SK-N-SH (cell line): ENCODE measurements around the gene RAB4A. TPM values are rescaled to one million over a fixed set of nuclear protein-coding genes. Genes with fewer than 3 reads are reported as not detected.

ENCODE experiments used
- CTCF ChIA-PET: fragments of 300-600, 350-600 bp; formaldehyde crosslinking; extraction: SDS; loops from one replicate; lab custom pipeline; 2021; lab: Yijun Ruan, JAX
- POLR2A ChIA-PET: fragments of 350-600 bp; sonication (Branson Sonifier 250); formaldehyde crosslinking; extraction: SDS; loops from one replicate; lab custom pipeline; 2020; ENCODE audit warnings: antibody characterized with exemption, inconsistent platforms; lab: Yijun Ruan, JAX
- DNase-seq: peaks from one replicate; pipeline ENCODE4 v3.0.0; 2012
- H2AFZ ChIP-seq: fragments of 200-600 bp; sonication (generic); 2 replicates; pipeline ENCODE4 v1.8.1; 2016; ENCODE audit warnings: antibody characterized with exemption, mild to moderate bottlenecking, low read depth
- H3F3A ChIP-seq: fragments of 200-600 bp; sonication (generic); replicated peaks from 2 replicates; pipeline ENCODE3; 2016; ENCODE audit warnings: antibody characterized with exemption, mild to moderate bottlenecking; ENCODE audit not compliant: insufficient read depth
- H3K27ac ChIP-seq, 2 experiments: fragments of 200-500 bp in 1 of 2; fragments of 200-600 bp in 1 of 2; sonication (Bioruptor generic) in 1 of 2; sonication (generic), shearing (Covaris generic) in 1 of 2; 2 replicates each; pipeline versions ENCODE4 v1.5.1 to v1.6.1; 2014 to 2016; ENCODE audit warnings: low read depth in 2 of 2, inconsistent platforms in 1 of 2, low read length in 1 of 2, mild to moderate bottlenecking in 1 of 2, mixed read lengths in 1 of 2
- H3K27me3 ChIP-seq: fragments of 200-600 bp; sonication (generic), shearing (Covaris generic); 2 replicates; pipeline ENCODE4 v1.6.1; 2016; ENCODE audit warnings: mixed run types; ENCODE audit not compliant: insufficient read depth
- H3K36me3 ChIP-seq, 2 experiments: fragments of 200-500 bp in 1 of 2; fragments of 200-600 bp in 1 of 2; sonication (Bioruptor generic) in 1 of 2; sonication (generic) in 1 of 2; replicated peaks in 1 of 2; 2 replicates each; pipeline versions ENCODE3 to v1.5.1; 2014 to 2016; ENCODE audit warnings: low read length in 1 of 2, mild to moderate bottlenecking in 1 of 2; ENCODE audit not compliant: insufficient read depth in 2 of 2, control insufficient read depth in 1 of 2
- H3K4me1 ChIP-seq, 2 experiments: fragments of 200-500 bp in 1 of 2; fragments of 200-600 bp in 1 of 2; sonication (Bioruptor generic) in 1 of 2; sonication (generic), shearing (Covaris generic) in 1 of 2; 2 replicates each; pipeline versions ENCODE4 v1.5.1 to v1.6.1; 2014 to 2016; ENCODE audit warnings: low read depth in 1 of 2, low read length in 1 of 2, mixed run types in 1 of 2; ENCODE audit not compliant: insufficient read depth in 2 of 2, control insufficient read depth in 1 of 2
- H3K4me2 ChIP-seq: fragments of 200-600 bp; sonication (generic), shearing (Covaris generic); 2 replicates; pipeline ENCODE4 v1.6.1; 2017; ENCODE audit warnings: mixed run types
- H3K4me3 ChIP-seq, 2 experiments: fragments of 200-500 bp in 1 of 2; fragments of 200-600 bp in 1 of 2; sonication (Bioruptor generic) in 1 of 2; sonication (generic), shearing (Covaris generic) in 1 of 2; 2 replicates each; pipeline versions ENCODE4 v1.5.1 to v1.8.1; 2014 to 2016; ENCODE audit warnings: low read depth in 2 of 2, inconsistent platforms in 1 of 2, low read length in 1 of 2, mild to moderate bottlenecking in 1 of 2, mixed read lengths in 1 of 2, moderate library complexity in 1 of 2
- H3K79me2 ChIP-seq: fragments of 200-600 bp; sonication (generic); 2 replicates; pipeline ENCODE4 v1.8.1; 2017; ENCODE audit warnings: mild to moderate bottlenecking; ENCODE audit not compliant: insufficient read depth
- H3K9ac ChIP-seq: fragments of 200-600 bp; sonication (generic); 2 replicates; pipeline ENCODE4 v1.6.1; 2017; ENCODE audit warnings: mixed run types
- H3K9me2 ChIP-seq: fragments of 200-600 bp; sonication (generic); 2 replicates; pipeline ENCODE4 v1.6.1; 2017; ENCODE audit warnings: mixed run types
- H3K9me3 ChIP-seq: fragments of 200-600 bp; sonication (generic); 2 replicates; pipeline ENCODE4 v1.6.1; 2017; ENCODE audit warnings: mixed run types, mild to moderate bottlenecking, moderate library complexity
- H4K20me1 ChIP-seq: fragments of 200-600 bp; sonication (generic); 2 replicates; pipeline ENCODE4 v1.6.1; 2017; ENCODE audit warnings: mild to moderate bottlenecking, mixed run types; ENCODE audit not compliant: insufficient read depth
- CHD2 ChIP-seq: fragments of 150-350 bp; IDR thresholded peaks from 2 replicates; pipeline ENCODE4 v1.6.1; 2018; ENCODE audit warnings: low read length; ENCODE audit not compliant: partially characterized antibody
- EP300 ChIP-seq, 2 experiments: IDR thresholded peaks; 2 replicates each; pipeline versions ENCODE4 v1.4.0 to v1.6.1; 2012; ENCODE audit warnings: borderline replicate concordance in 1 of 2, low read depth in 1 of 2, low read length in 1 of 2
- GABPA ChIP-seq: IDR thresholded peaks from 2 replicates; pipeline ENCODE4 v1.4.0; 2012; ENCODE audit warnings: low read depth, mild to moderate bottlenecking
- GATA2 ChIP-seq: sonication (generic); formaldehyde crosslinking; IDR thresholded peaks from 2 replicates; pipeline ENCODE4 v1.5.0; 2020; ENCODE audit warnings: mild to moderate bottlenecking, missing genetic modification reagents
- JUND ChIP-seq: IDR thresholded peaks from 2 replicates; pipeline ENCODE4 v1.4.0; 2012
- MEF2A ChIP-seq: IDR thresholded peaks from 2 replicates; pipeline ENCODE4 v1.4.0; 2012; ENCODE audit warnings: low read depth, borderline replicate concordance
- MXI1 ChIP-seq: IDR thresholded peaks from 2 replicates; pipeline ENCODE4 v1.6.1; 2012; ENCODE audit warnings: mild to moderate bottlenecking, low read depth, low read length, improper control_type of control experiment
- NFIC ChIP-seq: IDR thresholded peaks from 2 replicates; pipeline ENCODE4 v1.4.0; 2012; ENCODE audit warnings: borderline replicate concordance
- NRF1 ChIP-seq: IDR thresholded peaks from 2 replicates; pipeline ENCODE4 v1.6.1; 2012; ENCODE audit warnings: low read depth, mild to moderate bottlenecking, low read length
- POLR2AphosphoS5 ChIP-seq: IDR thresholded peaks from 2 replicates; pipeline ENCODE4 v1.6.1; 2012; ENCODE audit warnings: low read depth, low read length
- RAD21 ChIP-seq: IDR thresholded peaks from 2 replicates; pipeline ENCODE4 v1.6.1; 2012; ENCODE audit warnings: mild to moderate bottlenecking, low read length
- RCOR1 ChIP-seq: fragments of 150-350 bp; IDR thresholded peaks from 2 replicates; pipeline ENCODE4 v1.6.1; 2017; ENCODE audit warnings: antibody characterized with exemption, low read length
- SMC3 ChIP-seq: IDR thresholded peaks from 2 replicates; pipeline ENCODE4 v1.6.1; 2012; ENCODE audit warnings: low read depth, low read length, improper control_type of control experiment
- TAF1 ChIP-seq: IDR thresholded peaks from 2 replicates; pipeline ENCODE4 v1.6.1; 2012; ENCODE audit warnings: low read depth, mild to moderate bottlenecking, low read length, moderate library complexity, borderline replicate concordance
- TCF12 ChIP-seq: IDR thresholded peaks from 2 replicates; pipeline ENCODE4 v1.4.0; 2012
- TEAD4 ChIP-seq: IDR thresholded peaks from 2 replicates; pipeline ENCODE4 v1.4.0; 2012; ENCODE audit warnings: mild to moderate bottlenecking, borderline replicate concordance; ENCODE audit not compliant: insufficient read depth
- WGBS: methylation state at CpG from one replicate; pipeline ENCODE4 v1.1.6; 2017; ENCODE audit warnings: low lambda C conversion rate; 5-methylcytosine and 5-hydroxymethylcytosine counted together
- polyA plus RNA-seq, 3 experiments: library from polyadenylated mRNA; depleted of rRNA; stranded (reverse); fragments of >200 nt; gene quantifications; 2 replicates each; pipeline ENCODE4 v1.2.3, GENCODE V29; 2012
- TF ChIP-seq, protein P1 (sequence below): fragments of 150-350 bp; IDR thresholded peaks from 2 replicates; pipeline ENCODE4 v1.6.1; 2016; ENCODE audit warnings: mild to moderate bottlenecking, low read depth, low read length
- TF ChIP-seq, protein P2 (sequence below): IDR thresholded peaks from 2 replicates; pipeline ENCODE4 v1.4.0; 2012; ENCODE audit warnings: low read depth, borderline replicate concordance

RAB4A gene
- polyA plus RNA-seq, 1 of the 3 experiments (the other 2 are of a cell fraction) = 28.1 TPM

DNA sequence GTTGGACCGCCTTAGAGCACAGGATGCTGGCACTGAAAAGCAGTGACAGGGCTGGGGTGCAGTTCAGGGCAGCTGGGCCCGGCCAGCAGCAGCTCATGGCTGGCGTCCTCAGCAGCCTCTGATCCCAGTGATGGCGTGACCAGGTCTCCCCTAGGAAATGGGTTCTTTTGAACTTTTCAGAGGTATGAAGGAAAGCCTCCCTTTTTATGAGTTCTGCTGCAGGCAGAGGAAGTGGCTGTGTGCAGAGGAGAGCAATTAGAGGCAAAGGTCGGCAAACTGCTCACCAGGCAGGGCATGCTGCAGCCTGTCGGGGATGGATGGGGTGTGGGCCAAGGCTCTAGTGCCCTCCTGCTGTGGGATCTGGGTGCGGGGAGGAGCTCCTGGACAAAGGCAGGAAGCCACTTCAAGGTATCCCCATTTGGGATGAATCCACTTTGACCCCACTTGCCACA lies 45.6 kb upstream of the RAB4A start:
- H3K27ac ChIP-seq = no peak overlapping the region
- no peak for DNase-seq
- H3K4me3 ChIP-seq = no peak overlapping the region
- H2AFZ ChIP-seq = no peak overlapping the region
- H3K27me3 ChIP-seq = peaks cover 6% of the 10 kb centered on the region; the same call in 1 of the 2 replicates
- ChIA-PET POLR2A (no interaction called here), CTCF (interaction anchor here (0.8 to 8.8 kb wide), 7 partner anchors 29 to 562 kb away, joined by 3 to 78 read pairs (median 25); partner anchors contain the start of gene RHOU)
- H3K9me2 ChIP-seq = no peaks in the 10 kb centered on the region
- no peaks in the 10 kb centered on the region for H3K9me3 ChIP-seq
- H3F3A ChIP-seq = no peaks in the 10 kb centered on the region
- TF ChIP-seq TCF12 (no peak), NFIC (no peak), JUND (no peak), CHD2 (no peak), POLR2AphosphoS5 (no peak), MEF2A (no peak), NRF1 (no peak), TEAD4 (no peak), RCOR1 (no peak), MXI1 (no peak), GABPA (no peak), SMC3 (no peak), EP300 (IDR thresholded peaks at IDR 0.05; ENCODE audit: borderline replicate concordance in 1 of 2, low read depth in 1 of 2, low read length in 1 of 2) (no peak), GATA2 (CRISPR knock-in tag) (no peak), TAF1 (no peak), RAD21 (no peak)
- TF ChIP-seq, protein P1, sequence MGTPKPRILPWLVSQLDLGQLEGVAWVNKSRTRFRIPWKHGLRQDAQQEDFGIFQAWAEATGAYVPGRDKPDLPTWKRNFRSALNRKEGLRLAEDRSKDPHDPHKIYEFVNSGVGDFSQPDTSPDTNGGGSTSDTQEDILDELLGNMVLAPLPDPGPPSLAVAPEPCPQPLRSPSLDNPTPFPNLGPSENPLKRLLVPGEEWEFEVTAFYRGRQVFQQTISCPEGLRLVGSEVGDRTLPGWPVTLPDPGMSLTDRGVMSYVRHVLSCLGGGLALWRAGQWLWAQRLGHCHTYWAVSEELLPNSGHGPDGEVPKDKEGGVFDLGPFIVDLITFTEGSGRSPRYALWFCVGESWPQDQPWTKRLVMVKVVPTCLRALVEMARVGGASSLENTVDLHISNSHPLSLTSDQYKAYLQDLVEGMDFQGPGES = no peak
- TF ChIP-seq, protein P2, sequence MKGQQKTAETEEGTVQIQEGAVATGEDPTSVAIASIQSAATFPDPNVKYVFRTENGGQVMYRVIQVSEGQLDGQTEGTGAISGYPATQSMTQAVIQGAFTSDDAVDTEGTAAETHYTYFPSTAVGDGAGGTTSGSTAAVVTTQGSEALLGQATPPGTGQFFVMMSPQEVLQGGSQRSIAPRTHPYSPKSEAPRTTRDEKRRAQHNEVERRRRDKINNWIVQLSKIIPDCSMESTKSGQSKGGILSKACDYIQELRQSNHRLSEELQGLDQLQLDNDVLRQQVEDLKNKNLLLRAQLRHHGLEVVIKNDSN = no peak
- peaks cover 0 to 9% of the 10 kb centered on the region in 2 experiments; a peak in 3 of 4 replicates for H3K4me1 ChIP-seq
- H4K20me1 ChIP-seq = no peaks in the 10 kb centered on the region
- no peaks in the 10 kb centered on the region for H3K79me2 ChIP-seq
- H3K4me2 ChIP-seq = no peak overlapping the region
- H3K36me3 ChIP-seq = no peaks in the 10 kb centered on the region
- WGBS = 70% methylated on average over 5 of the region's 7 CpGs
- no peak overlapping the region for H3K9ac ChIP-seq

DNA sequence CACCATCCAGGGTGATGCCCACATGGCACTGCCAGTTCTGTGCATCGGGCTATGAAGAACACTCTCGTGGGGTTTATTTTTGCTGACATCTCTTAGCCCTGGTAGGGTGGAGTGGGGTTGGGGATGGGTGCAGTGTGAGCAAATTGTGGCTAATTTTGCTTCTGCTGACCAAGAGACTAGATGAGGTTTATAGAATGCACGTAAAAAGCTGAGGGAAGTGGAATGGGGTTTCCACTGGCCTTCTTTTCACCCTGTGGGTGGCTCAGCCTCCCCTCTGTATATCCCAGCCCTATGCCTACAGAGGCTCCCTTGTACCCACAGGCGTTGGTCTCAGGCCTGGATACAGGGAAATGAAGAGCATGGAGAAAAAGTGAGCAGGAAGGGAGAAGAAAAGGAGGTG lies 44.1 kb upstream of the RAB4A start:
- ChIA-PET CTCF (interaction anchor here (0.6 to 8.8 kb wide), 73 partner anchors 9 to 564 kb away, joined by 3 to 78 read pairs (median 4); partner anchors contain the start of gene RHOU), POLR2A (interaction anchor here (1.4 kb wide), 1 partner anchor 492 kb away, joined by 3 read pairs; the partner anchor contains the start of gene RHOU)
- Histone ChIP-seq H3K4me1 (peaks cover 6 to 7% of the 10 kb centered on the region in 2 experiments; a peak in 3 of 4 replicates), H3K9me2 (no peaks in the 10 kb centered on the region), H3K9me3 (no peaks in the 10 kb centered on the region), H3K27me3 (peaks cover 6% of the 10 kb centered on the region; the same call in 1 of the 2 replicates), H3K27ac (no peak overlapping the region), H2AFZ (no peak overlapping the region), H3K9ac (no peak overlapping the region), H3K4me3 (no peak overlapping the region), H3K79me2 (no peaks in the 10 kb centered on the region), H3K36me3 (no peaks in the 10 kb centered on the region), H3K4me2 (no peak overlapping the region), H4K20me1 (no peaks in the 10 kb centered on the region), H3F3A (no peaks in the 10 kb centered on the region)
- DNase-seq = no peak
- no peak for TF ChIP-seq JUND
- WGBS = 60% methylated on average over 4 of the region's 4 CpGs
